ENCODE measurements around the gene TRAK2. TPM values are rescaled to one million over a fixed set of nuclear protein-coding genes. Genes with fewer than 3 reads are reported as not detected.

Gene TRAK2
- polyA plus RNA-seq, 1 of the 3 experiments (the other 2 are of a cell fraction): 10.4 TPM

DNA sequence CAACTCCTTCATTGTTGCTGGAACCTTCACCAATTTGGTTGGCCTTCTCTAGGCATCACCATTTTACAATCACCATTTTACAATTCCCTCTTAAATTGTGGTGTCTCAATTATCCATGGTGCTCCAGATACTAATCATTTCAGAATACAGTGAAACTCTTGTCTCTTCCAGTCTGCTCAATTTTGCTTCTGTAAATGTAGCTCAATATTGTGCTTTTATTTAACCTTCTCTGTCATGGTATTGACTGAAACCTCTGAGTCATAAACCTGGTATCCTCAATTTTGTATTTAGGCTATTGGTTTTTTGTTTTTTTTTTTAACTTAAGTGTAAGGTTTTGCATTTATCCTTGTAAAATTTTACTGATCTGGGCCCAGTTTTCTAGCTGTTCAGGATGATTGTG is 16.4 kb upstream of the TRAK2 start:
- Histone ChIP-seq H3K4me2 (no peak overlapping the region), H3K36me3 (replicated peaks in 1 of 2; ENCODE audit: control insufficient read depth in 1 of 2, insufficient read depth in 2 of 2, low read length in 1 of 2) (peaks cover 39 to 51% of the 10 kb centered on the region in 2 experiments), H3K27me3 (ENCODE audit: insufficient read depth) (no peaks in the 10 kb centered on the region), H3K4me3 (ENCODE audit: low read depth in 2 of 2, low read length in 1 of 2) (no peak overlapping the region), H3K27ac (ENCODE audit: low read depth in 2 of 2, low read length in 1 of 2) (peak overlapping the region; percentile 86 to 90; a peak in 3 of 4 replicates), H3K9ac (no peak overlapping the region), H3K9me3 (no peaks in the 10 kb centered on the region), H3K79me2 (ENCODE audit: insufficient read depth) (no peaks in the 10 kb centered on the region), H3K4me1 (ENCODE audit: control insufficient read depth in 1 of 2, insufficient read depth in 2 of 2, low read depth in 1 of 2, low read length in 1 of 2) (peaks cover 30 to 32% of the 10 kb centered on the region in 2 experiments), H4K20me1 (ENCODE audit: insufficient read depth) (no peaks in the 10 kb centered on the region), H3K9me2 (no peaks in the 10 kb centered on the region), H2AFZ (ENCODE audit: low read depth) (no peak overlapping the region), H3F3A (replicated peaks; ENCODE audit: insufficient read depth) (peaks cover 32% of the 10 kb centered on the region)
- ChIA-PET POLR2A (no interaction called here), CTCF (interaction anchor here (1.3 kb wide), 1 partner anchor 235 kb away, joined by 3 read pairs; no protein-coding TSS in a partner anchor)
- TF ChIP-seq JUND (IDR thresholded peaks at IDR 0.05) (0 out of 2 replicates have a peak, but pooled peaks have one; percentile 12), FOSL2 (IDR thresholded peaks at IDR 0.05; ENCODE audit: borderline replicate concordance, low read depth) (peak; percentile 25; the same call in 1 of the 2 replicates), EZH2phosphoT487 (IDR thresholded peaks at IDR 0.05; ENCODE audit: borderline replicate concordance, low read depth) (no peak)
- DNase-seq: no peak

DNA sequence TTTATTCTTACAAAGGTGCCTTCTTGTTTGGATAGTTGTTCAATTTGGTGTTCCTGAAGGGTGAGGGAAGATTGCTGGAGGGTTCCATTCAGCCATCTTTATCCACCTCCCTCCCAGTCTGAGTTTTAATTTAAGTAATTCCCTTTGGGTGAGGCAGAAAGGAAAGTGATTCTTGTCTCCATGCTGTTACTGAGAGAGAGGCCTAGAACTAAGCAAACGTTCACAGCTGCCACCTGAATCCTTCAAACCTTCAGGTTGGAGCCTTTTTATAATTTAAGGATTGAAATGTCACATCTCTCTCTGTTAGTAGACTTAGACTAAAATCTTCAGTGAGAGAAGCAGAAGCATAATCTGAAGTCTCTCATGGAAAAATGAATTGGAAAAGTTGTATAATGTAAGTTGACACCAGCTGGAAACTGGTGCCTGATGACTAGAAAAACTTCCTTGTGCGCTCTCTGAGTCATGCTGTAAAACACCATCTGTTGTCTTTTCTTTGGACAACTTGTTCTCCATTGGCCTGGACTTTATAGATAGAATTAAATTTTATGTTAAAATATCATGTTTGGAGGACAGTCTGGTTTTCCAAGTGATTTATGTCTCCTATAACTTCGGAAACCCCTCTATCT is 14.9 kb upstream of the TRAK2 start:
- Histone ChIP-seq H2AFZ (ENCODE audit: low read depth) (peak overlapping the region; percentile 14; the same call in 1 of the 2 replicates), H3K4me3 (ENCODE audit: low read depth in 2 of 2, low read length in 1 of 2) (no peak overlapping the region), H3K9me3 (no peaks in the 10 kb centered on the region), H3F3A (replicated peaks; ENCODE audit: insufficient read depth) (peaks cover 23% of the 10 kb centered on the region), H3K27ac (ENCODE audit: low read depth in 2 of 2, low read length in 1 of 2) (peak overlapping the region; percentile 86 to 90), H3K9ac (peak overlapping the region; percentile 4; the same call in 1 of the 2 replicates), H3K36me3 (replicated peaks in 1 of 2; ENCODE audit: control insufficient read depth in 1 of 2, insufficient read depth in 2 of 2, low read length in 1 of 2) (peaks cover 54 to 57% of the 10 kb centered on the region in 2 experiments), H3K9me2 (no peaks in the 10 kb centered on the region), H3K27me3 (ENCODE audit: insufficient read depth) (no peaks in the 10 kb centered on the region), H3K4me2 (peak overlapping the region; percentile 45), H3K4me1 (ENCODE audit: control insufficient read depth in 1 of 2, insufficient read depth in 2 of 2, low read depth in 1 of 2, low read length in 1 of 2) (peaks cover 22% of the 10 kb centered on the region in 2 experiments), H3K79me2 (ENCODE audit: insufficient read depth) (no peaks in the 10 kb centered on the region), H4K20me1 (ENCODE audit: insufficient read depth) (no peaks in the 10 kb centered on the region)
- no peak for DNase-seq
- POLR2A ChIA-PET: interaction anchor here (0.6 kb wide), 1 partner anchor 19 kb away, joined by 3 read pairs; no protein-coding TSS in a partner anchor
- WGBS (ENCODE audit: low lambda C conversion rate): 13% methylated on average over 3 of the region's 3 CpGs
- CTCF ChIA-PET: interaction anchor here (0.6 kb wide), 1 partner anchor 122 kb away, joined by 3 read pairs; no protein-coding TSS in a partner anchor
- TF ChIP-seq USF1 (IDR thresholded peaks at IDR 0.05; ENCODE audit: borderline replicate concordance, low read depth): no peak
- no peak for TF ChIP-seq SIN3A (IDR thresholded peaks at IDR 0.05; ENCODE audit: borderline replicate concordance, low read depth, low read length)
- peak; percentile 90 for TF ChIP-seq FOSL2 (IDR thresholded peaks at IDR 0.05; ENCODE audit: borderline replicate concordance, low read depth)
- TF ChIP-seq TCF12 (IDR thresholded peaks at IDR 0.05): peak; percentile 92
- peak; percentile 83 for TF ChIP-seq JUND (IDR thresholded peaks at IDR 0.05)
- no peak for TF ChIP-seq CHD2 (IDR thresholded peaks at IDR 0.05; ENCODE audit: low read length, partially characterized antibody)
- peak; percentile 40 to 68; a peak in 2 of 4 replicates for TF ChIP-seq EP300 (IDR thresholded peaks at IDR 0.05; ENCODE audit: borderline replicate concordance in 1 of 2, low read depth in 1 of 2, low read length in 1 of 2)
- TF ChIP-seq TAF1 (IDR thresholded peaks at IDR 0.05; ENCODE audit: borderline replicate concordance, low read depth, low read length): no peak
- TF ChIP-seq RFX5 (IDR thresholded peaks at IDR 0.05; ENCODE audit: low read length): no peak
- no peak for TF ChIP-seq FOXM1 (IDR thresholded peaks at IDR 0.05; ENCODE audit: low read depth)
- TF ChIP-seq POLR2AphosphoS5 (IDR thresholded peaks at IDR 0.05; ENCODE audit: low read depth, low read length): peak; percentile 46; the same call in 1 of the 2 replicates
- no peak for TF ChIP-seq EZH2phosphoT487 (IDR thresholded peaks at IDR 0.05; ENCODE audit: borderline replicate concordance, low read depth)
- no peak for TF ChIP-seq MXI1 (IDR thresholded peaks at IDR 0.05; ENCODE audit: low read depth, low read length)
- TF ChIP-seq NRF1 (IDR thresholded peaks at IDR 0.05; ENCODE audit: low read depth, low read length): no peak
- TF ChIP-seq SMC3 (IDR thresholded peaks at IDR 0.05; ENCODE audit: low read depth, low read length): no peak
- TF ChIP-seq, protein P1, sequence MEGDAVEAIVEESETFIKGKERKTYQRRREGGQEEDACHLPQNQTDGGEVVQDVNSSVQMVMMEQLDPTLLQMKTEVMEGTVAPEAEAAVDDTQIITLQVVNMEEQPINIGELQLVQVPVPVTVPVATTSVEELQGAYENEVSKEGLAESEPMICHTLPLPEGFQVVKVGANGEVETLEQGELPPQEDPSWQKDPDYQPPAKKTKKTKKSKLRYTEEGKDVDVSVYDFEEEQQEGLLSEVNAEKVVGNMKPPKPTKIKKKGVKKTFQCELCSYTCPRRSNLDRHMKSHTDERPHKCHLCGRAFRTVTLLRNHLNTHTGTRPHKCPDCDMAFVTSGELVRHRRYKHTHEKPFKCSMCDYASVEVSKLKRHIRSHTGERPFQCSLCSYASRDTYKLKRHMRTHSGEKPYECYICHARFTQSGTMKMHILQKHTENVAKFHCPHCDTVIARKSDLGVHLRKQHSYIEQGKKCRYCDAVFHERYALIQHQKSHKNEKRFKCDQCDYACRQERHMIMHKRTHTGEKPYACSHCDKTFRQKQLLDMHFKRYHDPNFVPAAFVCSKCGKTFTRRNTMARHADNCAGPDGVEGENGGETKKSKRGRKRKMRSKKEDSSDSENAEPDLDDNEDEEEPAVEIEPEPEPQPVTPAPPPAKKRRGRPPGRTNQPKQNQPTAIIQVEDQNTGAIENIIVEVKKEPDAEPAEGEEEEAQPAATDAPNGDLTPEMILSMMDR (IDR thresholded peaks at IDR 0.05): no peak
- TF ChIP-seq IRF3 (IDR thresholded peaks at IDR 0.05; ENCODE audit: low read depth, low read length): no peak
- no peak for TF ChIP-seq YY1 (IDR thresholded peaks at IDR 0.05; ENCODE audit: low read depth)
- no peak for TF ChIP-seq USF2 (IDR thresholded peaks at IDR 0.05; ENCODE audit: borderline replicate concordance, low read depth, low read length)
- TF ChIP-seq PBX3 (IDR thresholded peaks at IDR 0.05): peak; percentile 76
- TF ChIP-seq RXRA (IDR thresholded peaks at IDR 0.05; ENCODE audit: borderline replicate concordance, low read depth): no peak
